HCT116 (cell line): ENCODE measurements around the gene NOXA1. TPM values are rescaled to one million over a fixed set of nuclear protein-coding genes. Genes with fewer than 3 reads are reported as not detected.

ENCODE experiments used
- ATAC-seq: fragments of 200-7000 bp; cut with Tn5 transposase; 2 replicates; pipeline ENCODE4 v1.9.1; 2020; ENCODE audit warnings: mild to moderate bottlenecking, moderate library complexity
- BruUV-seq: library from RNA; stranded (reverse); fragments of 400-500 nt; replicated peaks from 2 replicates; lab custom pipeline; 2021; lab: Mats Ljungman, UMichigan
- CTCF ChIA-PET: fragments of 300-600 bp; sonication (Branson Sonifier 250); formaldehyde crosslinking; loops from one replicate; lab custom pipeline; 2021; ENCODE audit warnings: antibody characterized with exemption; lab: Charles Lee
- POLR2A ChIA-PET: fragments of 300-600, 350-600 bp; sonication (Branson Sonifier 250); formaldehyde crosslinking; loops from one replicate; lab custom pipeline; 2021; ENCODE audit warnings: antibody characterized with exemption; lab: Charles Lee
- RAD21 ChIA-PET, 2 experiments: fragments of 300-600 bp; sonication (Branson Sonifier 250); formaldehyde crosslinking; loops; one replicate each; lab custom pipeline; 2023; ENCODE audit warnings: low total read pairs in 2 of 2; ENCODE audit not compliant: uncharacterized antibody in 2 of 2, unreplicated experiment in 2 of 2, low non-redundant PET in 1 of 2; lab: Charles Lee
- DNase-seq: peaks from one replicate; pipeline ENCODE4 v3.0.0-alpha.2; 2010; ENCODE audit warnings: low read depth, low spot score
- H2AFZ ChIP-seq: fragments of 200-600 bp; shearing (Covaris generic), sonication (generic); 2 replicates; pipeline ENCODE4 v1.6.1; 2017; ENCODE audit warnings: low read depth, mixed run types, mixed read lengths, antibody characterized with exemption, low read length; ENCODE audit not compliant: poor library complexity, severe bottlenecking
- H3K27ac ChIP-seq: 2 replicates; pipeline ENCODE4 v1.5.1; 2012; ENCODE audit warnings: low read depth, low read length
- H3K27me3 ChIP-seq: fragments of 200-600 bp; sonication (generic); 2 replicates; pipeline ENCODE4 v1.6.1; 2016; ENCODE audit warnings: mixed run types, low read length, mixed read lengths; ENCODE audit not compliant: insufficient read depth
- H3K36me3 ChIP-seq, 2 experiments: fragments of 200-500 bp in 1 of 2; fragments of 200-600 bp in 1 of 2; sonication (Bioruptor generic) in 1 of 2; sonication (generic) in 1 of 2; 2 replicates each; pipeline versions ENCODE4 v1.5.1 to v1.6.1; 2014 to 2016; ENCODE audit warnings: low read length in 2 of 2, inconsistent platforms in 1 of 2, mixed read lengths in 1 of 2, mixed run types in 1 of 2; ENCODE audit not compliant: insufficient read depth in 2 of 2, control insufficient read depth in 1 of 2
- H3K4me1 ChIP-seq, 2 experiments: fragments of 200-600 bp in 1 of 2; sonication (generic) in 1 of 2; 2 replicates each; pipeline versions ENCODE4 v1.5.1 to v1.6.1; 2012 to 2017; ENCODE audit warnings: low read length in 2 of 2, inconsistent platforms in 1 of 2, mild to moderate bottlenecking in 1 of 2, mixed read lengths in 1 of 2, mixed run types in 1 of 2, moderate library complexity in 1 of 2; ENCODE audit not compliant: insufficient read depth in 2 of 2, control insufficient read depth in 1 of 2
- H3K4me2 ChIP-seq: fragments of 200-600 bp; sonication (generic); 2 replicates; pipeline ENCODE4 v1.6.1; 2017; ENCODE audit warnings: mixed run types, low read length, mixed read lengths
- H3K4me3 ChIP-seq, 2 experiments: fragments of 200-600 bp in 1 of 2; sonication (generic) in 1 of 2; replicated peaks in 1 of 2; 2 replicates each; pipeline ENCODE4 v1.5.1; 2011 to 2016; ENCODE audit warnings: low read length in 2 of 2, control low read depth in 1 of 2, low read depth in 1 of 2, mild to moderate bottlenecking in 1 of 2, mixed read lengths in 1 of 2, mixed run types in 1 of 2
- H3K79me2 ChIP-seq: fragments of 200-600 bp; sonication (generic); 2 replicates; pipeline ENCODE4 v1.6.1; 2017; ENCODE audit warnings: mild to moderate bottlenecking, mixed run types, low read length, moderate library complexity, mixed read lengths; ENCODE audit not compliant: insufficient read depth
- H3K9ac ChIP-seq: fragments of 200-600 bp; sonication (generic); 2 replicates; pipeline ENCODE4 v1.6.1; 2016; ENCODE audit warnings: low read length, mixed read lengths
- H3K9me2 ChIP-seq: fragments of 200-600 bp; sonication (generic), shearing (Covaris generic); 2 replicates; pipeline ENCODE4 v1.6.1; 2017; ENCODE audit warnings: mixed run types, mild to moderate bottlenecking, moderate library complexity; ENCODE audit not compliant: insufficient read depth
- H3K9me3 ChIP-seq, 2 experiments: fragments of 200-500 bp in 1 of 2; fragments of 200-600 bp in 1 of 2; sonication (Bioruptor generic) in 1 of 2; sonication (generic) in 1 of 2; 2 replicates each; pipeline ENCODE4 v1.6.1; 2014 to 2017; ENCODE audit warnings: low read length in 2 of 2, mixed read lengths in 2 of 2, inconsistent platforms in 1 of 2, low read depth in 1 of 2, mild to moderate bottlenecking in 1 of 2, mixed run types in 1 of 2, moderate library complexity in 1 of 2; ENCODE audit not compliant: control insufficient read depth in 1 of 2, insufficient read depth in 1 of 2
- H4K20me1 ChIP-seq: fragments of 200-600 bp; sonication (generic), shearing (Covaris generic); 2 replicates; pipeline ENCODE4 v1.6.1; 2017; ENCODE audit warnings: mixed run types, mild to moderate bottlenecking, moderate library complexity; ENCODE audit not compliant: insufficient read depth
- CEBPB ChIP-seq: IDR thresholded peaks from 2 replicates; pipeline ENCODE4 v1.6.1; 2012; ENCODE audit warnings: low read depth
- CTCF ChIP-seq, 3 experiments: fragments of 200-600 bp in 1 of 3; sonication (generic) in 1 of 3; IDR thresholded peaks in 2 of 3; conservative IDR thresholded peaks in 1 of 3; 2 replicates each; pipeline ENCODE4 v1.5.1; 2012 to 2017; ENCODE audit warnings: low read depth in 2 of 3, low read length in 2 of 3, antibody characterized with exemption in 1 of 3, borderline replicate concordance in 1 of 3, control low read depth in 1 of 3, mild to moderate bottlenecking in 1 of 3, mixed read lengths in 1 of 3, mixed run types in 1 of 3, moderate library complexity in 1 of 3; ENCODE audit not compliant: insufficient read depth in 1 of 3
- EGR1 ChIP-seq: IDR thresholded peaks from 2 replicates; pipeline ENCODE4 v1.6.1; 2012; ENCODE audit warnings: low read depth
- EZH2 ChIP-seq: fragments of 200-600 bp; sonication (generic); IDR thresholded peaks from 2 replicates; pipeline ENCODE4 v1.6.1; 2017; ENCODE audit warnings: antibody characterized with exemption, mixed run types
- FOSL1 ChIP-seq: IDR thresholded peaks from 2 replicates; pipeline ENCODE4 v1.6.1; 2012; ENCODE audit warnings: low read depth
- POLR2A ChIP-seq: IDR thresholded peaks from 2 replicates; pipeline ENCODE4 v1.7.0; 2011; ENCODE audit warnings: borderline replicate concordance; ENCODE audit not compliant: insufficient read depth, insufficient read length; ENCODE audit errors: extremely low read depth
- SP1 ChIP-seq: IDR thresholded peaks from 2 replicates; pipeline ENCODE4 v1.6.1; 2012; ENCODE audit warnings: low read depth
- SRF ChIP-seq: IDR thresholded peaks from 2 replicates; pipeline ENCODE4 v1.6.1; 2012; ENCODE audit warnings: low read depth
- YY1 ChIP-seq: IDR thresholded peaks from 2 replicates; pipeline ENCODE4 v1.6.1; 2011; ENCODE audit warnings: low read length, low read depth, moderate library complexity, mild to moderate bottlenecking; ENCODE audit not compliant: insufficient replicate concordance; ENCODE audit errors: extremely low read depth
- ZBTB33 ChIP-seq: IDR thresholded peaks from 2 replicates; pipeline ENCODE4 v1.6.1; 2011; ENCODE audit warnings: mild to moderate bottlenecking, low read length, moderate library complexity; ENCODE audit not compliant: insufficient replicate concordance; ENCODE audit errors: extremely low read depth
- ZNF274 ChIP-seq: fragments of 200-500 bp; sonication (Bioruptor generic); IDR thresholded peaks from 2 replicates; pipeline ENCODE4 v1.6.1; 2014; ENCODE audit warnings: mild to moderate bottlenecking, low read depth, low read length, inconsistent platforms
- intact Hi-C: fragments of 100-400 bp; cut with micrococcal nuclease; formaldehyde crosslinking; loops from 2 replicates; pipeline ENCODE4 v1.10.0; 2022
- total RNA-seq: library from RNA; stranded (reverse); gene quantifications from one replicate; pipeline ENCODE4 v1.2.1, GENCODE V29; 2021; ENCODE audit not compliant: unreplicated experiment
- TF ChIP-seq, protein P1 (sequence below): IDR thresholded peaks from 2 replicates; pipeline ENCODE4 v1.6.1; 2012; ENCODE audit warnings: low read depth

The NOXA1 gene
- total RNA-seq, 1 experiment from 2014 or later, result 13.2 TPM

DNA sequence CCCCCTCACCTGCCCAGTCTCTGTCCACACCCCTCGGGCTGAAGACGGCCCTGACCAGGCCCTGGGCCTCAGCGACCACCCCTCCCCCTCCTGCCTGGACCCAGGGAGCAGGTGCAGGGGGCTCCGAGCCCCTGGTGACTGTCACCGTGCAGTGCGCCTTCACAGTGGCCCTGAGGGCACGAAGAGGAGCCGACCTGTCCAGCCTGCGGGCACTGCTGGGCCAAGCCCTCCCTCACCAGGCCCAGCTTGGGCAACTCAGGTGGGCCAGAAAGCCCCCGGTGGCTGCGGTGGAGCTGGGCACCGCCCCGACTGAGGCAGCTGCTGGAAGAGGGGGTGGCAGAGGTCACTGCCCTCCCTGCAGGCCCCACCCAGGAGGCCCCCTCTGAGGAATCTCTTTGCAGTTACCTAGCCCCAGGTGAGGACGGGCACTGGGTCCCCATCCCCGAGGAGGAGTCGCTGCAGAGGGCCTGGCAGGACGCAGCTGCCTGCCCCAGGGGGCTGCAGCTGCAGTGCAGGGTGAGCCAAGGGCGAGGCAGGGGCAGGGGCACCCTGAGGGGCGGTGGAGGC, 10.2 kb downstream of the NOXA1 start:
- Histone ChIP-seq H3K9me3 (no peaks in the 10 kb centered on the region), H4K20me1 (no peaks in the 10 kb centered on the region), H3K79me2 (no peaks in the 10 kb centered on the region), H3K27ac (no peak overlapping the region), H3K9me2 (no peaks in the 10 kb centered on the region), H3K4me2 (no peak overlapping the region), H3K4me3 (no peak overlapping the region), H3K4me1 (peaks cover 38 to 48% of the 10 kb centered on the region in 2 experiments), H2AFZ (no peak overlapping the region), H3K27me3 (no peaks in the 10 kb centered on the region), H3K9ac (no peak overlapping the region), H3K36me3 (no peaks in the 10 kb centered on the region)
- ChIA-PET RAD21 (no interaction called here), POLR2A (no interaction called here), CTCF (no interaction called here)
- no peak for TF ChIP-seq ZNF274
- TF ChIP-seq FOSL1, result no peak
- no peak for TF ChIP-seq SP1
- TF ChIP-seq, protein P1, sequence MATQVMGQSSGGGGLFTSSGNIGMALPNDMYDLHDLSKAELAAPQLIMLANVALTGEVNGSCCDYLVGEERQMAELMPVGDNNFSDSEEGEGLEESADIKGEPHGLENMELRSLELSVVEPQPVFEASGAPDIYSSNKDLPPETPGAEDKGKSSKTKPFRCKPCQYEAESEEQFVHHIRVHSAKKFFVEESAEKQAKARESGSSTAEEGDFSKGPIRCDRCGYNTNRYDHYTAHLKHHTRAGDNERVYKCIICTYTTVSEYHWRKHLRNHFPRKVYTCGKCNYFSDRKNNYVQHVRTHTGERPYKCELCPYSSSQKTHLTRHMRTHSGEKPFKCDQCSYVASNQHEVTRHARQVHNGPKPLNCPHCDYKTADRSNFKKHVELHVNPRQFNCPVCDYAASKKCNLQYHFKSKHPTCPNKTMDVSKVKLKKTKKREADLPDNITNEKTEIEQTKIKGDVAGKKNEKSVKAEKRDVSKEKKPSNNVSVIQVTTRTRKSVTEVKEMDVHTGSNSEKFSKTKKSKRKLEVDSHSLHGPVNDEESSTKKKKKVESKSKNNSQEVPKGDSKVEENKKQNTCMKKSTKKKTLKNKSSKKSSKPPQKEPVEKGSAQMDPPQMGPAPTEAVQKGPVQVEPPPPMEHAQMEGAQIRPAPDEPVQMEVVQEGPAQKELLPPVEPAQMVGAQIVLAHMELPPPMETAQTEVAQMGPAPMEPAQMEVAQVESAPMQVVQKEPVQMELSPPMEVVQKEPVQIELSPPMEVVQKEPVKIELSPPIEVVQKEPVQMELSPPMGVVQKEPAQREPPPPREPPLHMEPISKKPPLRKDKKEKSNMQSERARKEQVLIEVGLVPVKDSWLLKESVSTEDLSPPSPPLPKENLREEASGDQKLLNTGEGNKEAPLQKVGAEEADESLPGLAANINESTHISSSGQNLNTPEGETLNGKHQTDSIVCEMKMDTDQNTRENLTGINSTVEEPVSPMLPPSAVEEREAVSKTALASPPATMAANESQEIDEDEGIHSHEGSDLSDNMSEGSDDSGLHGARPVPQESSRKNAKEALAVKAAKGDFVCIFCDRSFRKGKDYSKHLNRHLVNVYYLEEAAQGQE, result no peak
- ATAC-seq (no peak), DNase-seq (no peak)
- intact Hi-C loops, result no loop called here
- no TSS peak for BruUV-seq

- no peaks in the 10 kb centered on the region for H4K20me1 ChIP-seq
- H2AFZ ChIP-seq, result no peak overlapping the region
- no peaks in the 10 kb centered on the region for H3K36me3 ChIP-seq
- DNase-seq (no peak), ATAC-seq (no peak)
- no peak overlapping the region for H3K4me3 ChIP-seq
- ChIA-PET POLR2A (no interaction called here), CTCF (no interaction called here), RAD21 (no interaction called here)
- intact Hi-C loops, result no loop called here
- H3K4me2 ChIP-seq, result no peak overlapping the region
- H3K9me3 ChIP-seq, result no peaks in the 10 kb centered on the region
- no peaks in the 10 kb centered on the region for H3K9me2 ChIP-seq
- no peaks in the 10 kb centered on the region for H3K79me2 ChIP-seq
- H3K9ac ChIP-seq, result no peak overlapping the region
- no peak overlapping the region for H3K27ac ChIP-seq
- H3K4me1 ChIP-seq, result peaks cover 38 to 48% of the 10 kb centered on the region in 2 experiments
- no TSS peak for BruUV-seq
- H3K27me3 ChIP-seq, result no peaks in the 10 kb centered on the region
- no peak for TF ChIP-seq ZBTB33
- no peak for TF ChIP-seq YY1
- no peak for TF ChIP-seq EGR1
- no peak for TF ChIP-seq EZH2
- no peak for TF ChIP-seq POLR2A
- no peak for TF ChIP-seq SRF
- no peak for TF ChIP-seq CTCF (IDR thresholded peaks at IDR 0.05 in 2 of 3, conservative IDR thresholded peaks at IDR 0.05 in 1 of 3; ENCODE audit: borderline replicate concordance in 1 of 3, insufficient read depth in 1 of 3, low read depth in 2 of 3, low read length in 2 of 3)
- TF ChIP-seq CEBPB, result no peak
Measured at GRCh38 chr9:137433916-137434431, 10.8 kb downstream of the NOXA1 start.
